ENCODE results near the gene DPM2. TPM values are rescaled to one million over a fixed set of nuclear protein-coding genes. Genes with fewer than 3 reads are reported as not detected.

Gene DPM2, protein sequence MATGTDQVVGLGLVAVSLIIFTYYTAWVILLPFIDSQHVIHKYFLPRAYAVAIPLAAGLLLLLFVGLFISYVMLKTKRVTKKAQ
- 35.6 TPM for polyA plus RNA-seq (ENCODE audit: insufficient read length)
- long read RNA-seq, donor 1, transcript DPM2-203 (3 exons, 928 nt) = minor isoform, 15 of 42 reads
- long read RNA-seq, donor 1, transcript DPM2-201 (4 exons, 1,542 nt) = major isoform, 19 of 42 reads
- long read RNA-seq, donor 1, partial matches to known transcripts = 5 of 42 reads
- long read RNA-seq, donor 1, other reads (novel, unspliced or antisense) = 0 of 42 reads
- long read RNA-seq, donor 2, transcript DPM2-205 (3 exons, 1,662 nt) = minor isoform, 5 of 32 reads
- long read RNA-seq, donor 2, transcript DPM2-201 (4 exons, 1,542 nt) = major isoform, 20 of 32 reads
- long read RNA-seq, donor 2, transcript DPM2-203 (3 exons, 928 nt) = minor isoform, 7 of 32 reads
- long read RNA-seq, donor 2, partial matches to known transcripts = 0 of 32 reads
- long read RNA-seq, donor 2, other reads (novel, unspliced or antisense) = 0 of 32 reads
- long read RNA-seq, donor 3, transcript DPM2-201 (4 exons, 1,542 nt) = major isoform, 19 of 34 reads
- long read RNA-seq, donor 3, transcript DPM2-203 (3 exons, 928 nt) = minor isoform, 8 of 34 reads
- long read RNA-seq, donor 3, partial matches to known transcripts = 5 of 34 reads
- long read RNA-seq, donor 3, other reads (novel, unspliced or antisense) = 0 of 34 reads
- long read RNA-seq, donor 4, transcript DPM2-201 (4 exons, 1,542 nt) = major isoform, 6 of 7 reads
- long read RNA-seq, donor 4, partial matches to known transcripts = 0 of 7 reads
- long read RNA-seq, donor 4, other reads (novel, unspliced or antisense) = 0 of 7 reads
- long read RNA-seq, donor 5, transcript DPM2-205 (3 exons, 1,662 nt) = minor isoform, 8 of 75 reads
- long read RNA-seq, donor 5, transcript DPM2-201 (4 exons, 1,542 nt) = major isoform, 52 of 75 reads
- long read RNA-seq, donor 5, transcript DPM2-203 (3 exons, 928 nt) = minor isoform, 10 of 75 reads
- long read RNA-seq, donor 5, partial matches to known transcripts = 5 of 75 reads
- long read RNA-seq, donor 5, other reads (novel, unspliced or antisense) = 0 of 75 reads
- long read RNA-seq, donor 6, transcript DPM2-203 (3 exons, 928 nt) = minor isoform, 12 of 54 reads
- long read RNA-seq, donor 6, transcript DPM2-205 (3 exons, 1,662 nt) = minor isoform, 5 of 54 reads
- long read RNA-seq, donor 6, transcript DPM2-201 (4 exons, 1,542 nt) = major isoform, 22 of 54 reads
- long read RNA-seq, donor 6, partial matches to known transcripts = 15 of 54 reads
- long read RNA-seq, donor 6, other reads (novel, unspliced or antisense) = 0 of 54 reads
- long read RNA-seq, donor 7, transcript DPM2-201 (4 exons, 1,542 nt) = major isoform, 31 of 67 reads
- long read RNA-seq, donor 7, transcript DPM2-203 (3 exons, 928 nt) = minor isoform, 10 of 67 reads
- long read RNA-seq, donor 7, partial matches to known transcripts = 26 of 67 reads
- long read RNA-seq, donor 7, other reads (novel, unspliced or antisense) = 0 of 67 reads
- long read RNA-seq, donor 8, transcript DPM2-201 (4 exons, 1,542 nt) = major isoform, 7 of 15 reads
- long read RNA-seq, donor 8, partial matches to known transcripts = 0 of 15 reads
- long read RNA-seq, donor 8, other reads (novel, unspliced or antisense) = 0 of 15 reads

DNA sequence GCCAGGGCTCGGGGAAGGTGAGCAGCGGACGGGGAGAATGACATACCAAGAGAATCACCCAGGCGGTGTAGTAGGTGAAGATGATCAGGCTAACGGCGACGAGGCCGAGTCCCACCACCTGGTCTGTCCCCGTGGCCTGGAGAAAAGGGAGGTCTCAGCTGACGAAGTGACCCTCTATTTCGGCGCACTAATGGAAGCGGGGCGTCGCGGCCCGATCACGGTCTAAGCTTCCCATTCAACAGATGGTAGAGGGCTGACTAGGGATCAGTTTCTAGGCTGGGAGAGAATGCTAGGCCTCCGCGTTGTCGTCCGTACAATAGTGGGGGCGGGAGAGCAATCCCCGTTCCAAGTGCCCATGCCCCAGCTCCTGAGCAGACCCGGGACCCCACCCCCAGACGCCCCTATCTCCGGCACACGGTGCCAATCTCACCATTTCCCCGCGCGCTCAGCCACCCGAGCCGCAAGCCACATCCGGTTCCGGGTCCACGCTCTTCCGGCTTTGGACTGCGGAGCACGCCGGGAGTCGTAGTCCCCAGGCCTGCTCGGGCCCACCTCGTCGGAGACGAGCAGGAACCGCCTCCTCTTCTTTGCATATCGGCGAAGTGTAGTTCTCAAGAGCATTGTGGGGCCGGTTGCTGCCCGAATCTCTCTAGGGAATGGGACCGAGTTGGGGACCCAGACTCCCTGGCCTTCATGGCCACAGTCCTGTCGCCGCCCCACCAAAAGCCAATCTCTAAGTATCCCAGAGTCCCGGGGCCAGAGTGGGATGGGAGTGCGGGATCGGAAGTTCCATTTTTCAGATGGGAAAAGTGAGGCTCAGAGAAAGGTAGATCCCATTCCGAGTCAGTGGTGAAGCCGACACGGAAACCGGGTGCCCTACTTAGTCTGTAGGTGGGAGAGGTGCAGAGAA lies at the start of gene DPM2:
Gene DPM2 (minus strand): TSS at position 467 of the 910 bp plus-strand sequence. CDS start 34 bp downstream, at position 433.
- peak; percentile 81 for DNase-seq

DNA sequence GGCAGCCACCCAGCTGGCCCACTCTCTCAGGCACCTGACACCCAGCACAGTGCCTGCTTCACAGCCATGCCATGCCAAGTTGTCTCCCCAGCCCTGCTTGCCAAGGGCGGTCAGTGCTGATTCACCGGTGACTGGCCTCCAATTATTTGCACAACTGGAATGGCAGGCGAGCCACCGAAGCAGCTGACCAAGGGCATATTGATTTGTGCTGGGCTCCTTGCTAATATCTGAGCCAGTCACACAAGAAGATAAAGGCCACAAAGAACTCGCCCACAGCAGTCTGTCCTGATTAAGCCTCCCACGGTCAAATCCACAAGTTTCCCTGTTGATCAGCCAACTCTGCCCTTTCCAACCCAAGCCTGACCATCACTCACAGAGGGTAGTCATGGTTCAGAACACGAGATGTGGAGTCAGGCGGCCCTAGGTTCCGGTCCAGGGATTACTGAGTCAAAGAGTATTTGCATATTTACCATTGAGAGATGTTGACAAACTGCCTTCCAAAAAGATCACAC lies 49.5 kb upstream of the DPM2 start:
- no peak for DNase-seq

DNA sequence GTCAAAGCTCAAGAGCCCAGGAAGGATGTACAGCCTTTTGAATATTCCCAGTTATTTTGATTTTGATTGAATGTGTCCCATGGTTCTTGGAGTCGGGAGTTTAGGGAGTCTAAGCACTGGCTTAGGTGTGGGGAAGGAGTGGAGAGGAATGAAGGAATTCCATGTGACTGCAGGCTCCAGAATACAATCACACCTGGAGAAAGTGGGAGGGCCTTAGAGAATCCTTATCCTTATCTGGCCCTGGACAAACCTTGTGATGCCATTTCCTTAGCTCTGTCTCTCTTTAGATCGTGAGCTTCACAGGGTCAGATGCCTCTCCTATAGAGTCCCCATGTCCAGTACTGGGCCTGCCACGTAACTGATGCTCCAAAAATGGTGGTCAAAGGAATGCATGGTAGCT lies 47.4 kb upstream of the DPM2 start:
- DNase-seq = no peak

DNA sequence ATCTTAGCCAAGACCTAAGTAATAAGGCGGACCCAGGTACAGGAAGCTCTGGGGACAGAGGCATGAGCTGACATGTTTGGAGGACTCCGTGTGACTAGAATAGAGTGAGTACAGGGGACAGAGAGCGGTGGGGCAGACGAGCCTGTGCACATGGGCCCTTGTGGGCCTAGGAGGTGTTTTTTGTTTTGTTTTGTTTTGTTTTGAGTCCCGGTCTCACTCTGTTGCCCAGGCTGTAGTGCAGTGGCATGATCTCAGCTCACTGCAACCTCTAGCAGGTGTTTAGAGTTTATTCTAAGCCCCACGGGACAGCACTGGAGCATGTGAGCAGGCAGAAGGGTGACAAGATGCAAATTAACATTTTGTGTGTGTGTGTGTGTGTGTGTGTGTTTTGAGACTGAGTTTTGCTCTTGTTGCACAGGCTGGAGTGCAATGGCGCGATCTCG lies 46.2 kb upstream of the DPM2 start:
- no peak for DNase-seq

DNA sequence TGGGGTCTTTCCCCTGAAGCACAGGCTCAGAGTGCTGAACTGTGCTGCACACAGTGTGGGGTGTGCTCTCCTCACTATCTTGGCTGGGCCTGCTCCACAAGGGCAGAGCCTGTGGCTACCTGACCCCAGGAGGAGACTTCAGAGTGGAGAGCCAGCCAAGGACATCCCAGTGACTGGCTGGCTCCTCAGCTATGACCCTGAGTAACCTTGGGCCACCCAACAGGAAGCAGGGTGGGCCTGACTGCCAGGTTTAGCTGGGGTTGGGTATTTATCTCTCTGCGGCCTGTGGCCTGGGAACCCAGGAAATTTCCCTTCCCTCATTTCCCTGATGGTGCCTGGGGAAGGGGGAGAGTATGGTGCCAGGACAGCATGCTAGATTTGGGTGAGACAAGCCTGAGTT lies 45.3 kb upstream of the DPM2 start:
- no peak for DNase-seq

DNA sequence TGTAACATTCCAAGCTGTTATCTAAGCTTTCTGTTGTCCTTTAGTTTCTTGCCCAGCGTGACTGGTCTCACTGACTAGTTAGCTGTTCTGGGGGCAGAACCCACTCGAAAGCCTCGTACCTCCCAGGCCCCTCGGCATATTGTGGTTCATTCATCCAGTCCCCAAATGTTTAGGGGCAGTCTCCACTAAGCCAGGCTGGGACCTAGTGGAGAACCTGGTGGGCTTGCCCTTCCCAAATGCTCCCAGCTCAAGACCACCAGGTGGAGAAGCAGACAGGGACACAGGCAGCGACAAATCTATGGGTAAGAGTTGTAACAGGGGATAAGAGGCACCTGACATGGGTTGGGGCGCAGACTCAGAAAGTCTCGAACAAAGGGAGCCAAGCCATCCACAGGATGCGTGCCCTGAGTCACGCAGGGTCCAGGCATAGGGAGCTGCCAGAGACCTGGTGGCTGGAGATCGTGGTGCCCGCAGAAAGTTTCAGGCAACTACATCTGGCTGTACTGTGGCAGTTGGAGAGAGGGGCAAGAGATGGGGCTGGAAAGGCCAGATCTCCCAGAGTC lies 44.0 kb upstream of the DPM2 start:
- DNase-seq = no peak

DNA sequence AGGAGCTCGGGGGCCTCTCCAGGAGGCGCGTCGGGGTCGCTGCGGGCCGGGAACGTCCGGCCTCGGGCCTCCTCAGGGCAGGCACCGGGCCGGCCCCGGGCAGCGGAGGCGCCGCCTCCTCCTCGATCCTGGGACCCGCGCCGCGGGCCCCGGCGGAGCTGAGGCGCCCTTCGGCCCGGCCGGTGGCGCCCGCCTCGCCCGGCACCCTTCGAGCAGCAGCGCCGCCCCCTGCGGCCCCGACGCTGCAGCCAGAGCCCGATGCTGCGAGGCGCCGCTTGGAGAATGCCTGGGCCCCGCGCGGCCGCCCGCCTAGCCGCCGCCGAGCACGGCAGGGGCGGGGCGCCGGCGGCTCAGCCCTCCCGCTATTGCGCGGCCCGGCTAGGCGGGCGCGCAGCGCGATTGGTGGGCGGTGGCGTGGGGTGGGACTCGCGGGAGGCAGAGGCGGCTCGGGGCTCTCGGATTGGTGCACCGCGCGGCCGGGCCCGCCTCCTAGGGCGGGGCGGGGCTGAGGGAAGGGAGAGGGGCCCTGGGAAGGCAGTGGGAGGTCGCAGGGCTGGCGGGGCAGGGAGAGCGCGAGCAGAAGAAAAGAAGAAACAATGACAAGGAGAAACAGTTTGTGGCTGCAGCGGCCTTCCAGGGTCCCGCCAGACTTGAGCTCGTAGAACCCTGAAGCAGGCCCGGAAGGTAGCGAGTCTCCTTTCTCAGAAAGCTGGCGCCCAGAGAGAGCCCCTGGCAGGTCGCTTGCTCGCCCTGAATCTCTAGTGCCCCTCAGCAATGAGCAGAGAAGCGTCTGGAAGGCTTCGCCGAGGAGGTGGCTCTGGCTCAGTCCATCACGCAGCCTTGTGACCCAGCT lies 43.3 kb upstream of the DPM2 start, which contains the start of gene EEIG1:
Gene EEIG1 (minus strand): TSS at position 284 of the 853 bp plus-strand sequence. CDS start 852 bp downstream, outside the sequence.
- peak; percentile 94 for DNase-seq

DNA sequence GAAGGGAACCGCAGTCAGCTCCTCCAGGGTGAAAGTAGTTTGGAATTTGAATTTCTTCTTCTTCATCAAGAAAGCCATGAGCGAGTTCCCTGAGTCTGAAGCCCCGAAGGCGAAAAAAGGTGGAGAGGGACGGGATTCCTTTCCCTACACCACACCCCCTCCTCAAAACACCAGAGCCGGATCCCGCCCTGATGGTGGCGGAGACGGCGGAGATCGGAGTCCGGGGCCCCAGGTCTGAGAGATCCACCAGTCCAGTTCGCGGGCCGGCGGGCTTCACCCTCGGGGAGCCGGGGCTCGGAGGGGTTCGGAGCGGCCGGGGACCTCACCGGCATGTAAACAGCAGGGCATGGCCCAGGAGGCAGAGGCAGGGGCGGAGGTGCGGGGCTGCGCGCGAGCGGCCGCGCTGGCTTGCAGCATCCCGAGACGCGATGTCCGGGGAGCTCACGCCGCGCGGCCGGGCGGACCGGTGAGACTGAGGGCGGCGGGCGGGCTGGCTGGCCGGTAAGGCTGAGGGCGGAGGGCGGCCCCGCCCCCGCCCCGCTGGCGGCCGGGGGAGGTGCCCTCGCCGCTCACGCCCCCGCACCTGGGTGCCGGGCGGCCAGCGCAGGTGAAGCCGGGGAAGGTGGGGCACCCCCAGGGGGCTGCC lies 42.5 kb upstream of the DPM2 start:
- no peak for DNase-seq

DNA sequence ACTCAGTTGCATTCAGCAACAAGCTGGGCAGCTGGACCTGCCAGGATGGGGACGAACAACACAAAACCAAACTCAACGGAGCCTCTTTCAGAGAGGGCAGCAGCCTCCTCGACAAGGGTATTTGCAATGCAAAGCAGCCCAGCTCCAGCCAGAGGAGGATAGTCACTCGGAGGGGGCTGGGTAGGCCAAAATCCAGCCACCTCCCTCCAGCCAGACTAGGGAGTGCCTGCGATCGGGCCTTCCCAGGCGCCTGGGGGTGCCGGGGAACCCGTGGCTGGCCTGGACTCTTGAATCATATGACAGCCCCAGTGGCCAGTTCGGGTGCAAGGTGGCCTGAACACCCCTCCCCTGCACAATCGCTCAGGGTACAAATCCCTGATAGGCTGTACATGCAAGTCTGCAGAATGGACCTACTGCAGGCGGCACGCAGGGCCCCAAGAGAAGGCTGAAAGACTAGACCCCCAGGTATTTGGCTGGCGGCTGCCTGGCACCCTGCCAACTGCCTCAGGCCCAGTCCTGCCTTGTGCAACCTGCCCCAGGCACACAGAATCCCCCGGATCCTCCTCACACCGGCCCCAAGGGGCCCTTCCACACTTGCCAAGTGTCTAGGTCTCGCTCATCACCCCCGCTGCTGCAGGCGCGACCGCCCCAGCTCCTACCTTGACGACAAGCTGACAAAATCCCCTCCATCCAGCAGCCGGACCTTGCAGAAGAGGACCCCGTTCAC lies 41.8 kb upstream of the DPM2 start:
- no peak for DNase-seq

DNA sequence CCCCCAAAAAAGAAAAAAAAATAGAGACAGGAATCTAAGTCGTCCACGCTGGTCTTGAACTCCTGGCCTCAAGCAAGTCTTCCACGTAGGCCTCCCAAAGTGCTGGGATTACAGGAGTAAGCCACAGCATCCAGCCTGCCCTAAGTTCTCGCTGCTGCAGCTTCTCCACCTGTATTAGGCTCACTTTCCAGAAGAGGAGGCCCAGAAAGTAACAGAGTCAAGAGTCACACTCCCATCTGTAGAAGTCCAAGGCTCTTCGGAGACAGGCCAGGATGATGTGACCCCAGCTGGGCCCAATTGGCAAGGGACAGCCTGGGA lies 41.3 kb upstream of the DPM2 start:
- DNase-seq = no peak

DNA sequence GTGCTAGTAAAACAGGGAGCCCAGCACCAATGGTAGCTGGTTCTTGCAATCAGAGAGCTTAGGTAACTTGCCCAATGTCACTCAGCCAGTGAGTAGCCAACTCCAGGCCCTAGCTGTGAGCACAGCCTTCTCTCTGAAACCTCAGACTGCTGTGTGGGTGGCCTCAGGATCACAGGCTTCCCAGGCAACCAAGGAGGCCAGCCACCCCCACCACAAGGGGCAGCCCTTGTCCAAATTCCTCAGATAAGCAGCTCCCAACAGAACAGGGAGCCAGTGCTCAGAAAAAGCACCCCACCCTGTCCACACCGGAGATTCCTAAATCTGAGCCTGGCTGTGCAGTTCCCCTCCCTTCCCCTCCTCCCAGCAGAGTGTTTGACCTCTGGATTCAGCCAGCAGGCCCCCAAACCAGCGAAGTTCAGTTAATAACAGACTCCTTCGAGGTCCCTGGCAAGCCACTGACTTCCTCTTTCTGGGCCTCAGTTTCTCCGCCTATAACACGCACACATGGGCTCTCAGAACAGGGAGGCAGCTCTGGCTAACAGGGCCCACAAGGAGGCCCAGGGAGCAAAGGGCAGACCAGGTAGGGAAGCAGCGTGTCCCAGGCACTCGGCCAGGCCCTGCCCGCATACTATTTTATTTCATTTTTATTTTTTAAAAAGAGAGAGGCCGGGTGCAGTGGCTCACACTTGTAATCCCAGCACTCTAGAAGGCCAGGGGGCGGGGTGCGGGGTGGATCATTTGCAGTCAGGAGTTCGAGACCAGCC lies 40.4 kb upstream of the DPM2 start:
- no peak for DNase-seq

DNA sequence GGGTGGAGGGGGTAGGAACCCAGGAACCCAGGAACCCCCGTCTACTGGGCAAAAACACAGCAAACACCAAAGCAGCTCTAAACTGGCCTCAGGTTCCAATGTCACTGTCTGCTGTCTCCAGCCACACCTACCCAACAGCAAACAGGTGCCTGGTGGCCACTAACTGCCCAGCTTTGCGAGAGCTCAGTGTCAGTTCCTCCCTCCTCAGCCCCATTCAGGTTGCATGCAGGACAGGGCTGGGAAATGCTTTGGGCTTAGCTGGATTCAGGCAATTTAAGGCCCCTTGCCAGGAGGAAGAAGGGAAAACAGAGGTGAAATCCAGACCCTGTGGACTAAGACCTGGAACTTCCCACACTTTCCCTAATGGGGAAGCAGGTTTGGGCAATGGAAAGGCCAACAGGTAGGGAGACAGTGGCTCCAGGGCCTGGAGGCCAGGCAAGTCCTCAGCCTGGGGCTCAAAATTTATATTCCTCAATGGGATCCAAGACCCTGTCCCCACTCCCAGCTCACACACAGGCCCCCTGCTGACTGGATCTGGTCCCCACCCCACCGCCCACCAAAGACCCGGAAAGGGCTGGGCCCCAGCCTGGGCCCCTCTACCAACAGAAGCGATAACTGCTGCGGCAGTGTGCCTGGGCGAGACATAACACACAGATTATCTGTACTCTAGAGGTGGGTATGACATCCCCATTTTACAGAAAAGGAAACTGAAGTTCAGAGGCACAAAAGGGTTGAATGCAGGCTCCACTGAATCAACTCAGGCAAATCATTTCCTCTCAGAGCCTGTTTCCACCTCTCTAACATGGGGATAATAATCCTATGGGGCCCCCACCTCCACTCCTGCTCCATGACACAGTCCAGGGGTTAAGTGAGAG lies 39.6 kb upstream of the DPM2 start:
- no peak for DNase-seq

DNA sequence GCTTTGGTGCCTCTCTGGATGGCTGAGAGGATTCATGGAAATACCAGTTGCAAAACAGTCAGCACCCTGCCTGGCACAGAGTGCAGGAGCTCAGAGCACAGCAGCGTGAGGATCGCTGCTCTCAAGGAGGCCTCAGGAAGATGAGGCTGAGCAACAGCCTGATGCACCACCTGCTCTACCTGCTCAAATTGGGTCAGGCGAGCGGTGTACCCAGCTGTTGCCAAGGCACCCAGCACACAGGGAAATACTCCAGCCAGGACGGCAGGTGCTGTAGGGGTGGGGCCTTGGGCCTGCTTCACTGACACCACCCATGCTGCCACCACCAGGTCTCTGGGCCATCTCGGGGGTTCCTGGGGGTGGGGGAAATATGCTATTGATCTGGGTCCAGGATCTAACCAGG lies 38.8 kb upstream of the DPM2 start:
- no peak for DNase-seq

DNA sequence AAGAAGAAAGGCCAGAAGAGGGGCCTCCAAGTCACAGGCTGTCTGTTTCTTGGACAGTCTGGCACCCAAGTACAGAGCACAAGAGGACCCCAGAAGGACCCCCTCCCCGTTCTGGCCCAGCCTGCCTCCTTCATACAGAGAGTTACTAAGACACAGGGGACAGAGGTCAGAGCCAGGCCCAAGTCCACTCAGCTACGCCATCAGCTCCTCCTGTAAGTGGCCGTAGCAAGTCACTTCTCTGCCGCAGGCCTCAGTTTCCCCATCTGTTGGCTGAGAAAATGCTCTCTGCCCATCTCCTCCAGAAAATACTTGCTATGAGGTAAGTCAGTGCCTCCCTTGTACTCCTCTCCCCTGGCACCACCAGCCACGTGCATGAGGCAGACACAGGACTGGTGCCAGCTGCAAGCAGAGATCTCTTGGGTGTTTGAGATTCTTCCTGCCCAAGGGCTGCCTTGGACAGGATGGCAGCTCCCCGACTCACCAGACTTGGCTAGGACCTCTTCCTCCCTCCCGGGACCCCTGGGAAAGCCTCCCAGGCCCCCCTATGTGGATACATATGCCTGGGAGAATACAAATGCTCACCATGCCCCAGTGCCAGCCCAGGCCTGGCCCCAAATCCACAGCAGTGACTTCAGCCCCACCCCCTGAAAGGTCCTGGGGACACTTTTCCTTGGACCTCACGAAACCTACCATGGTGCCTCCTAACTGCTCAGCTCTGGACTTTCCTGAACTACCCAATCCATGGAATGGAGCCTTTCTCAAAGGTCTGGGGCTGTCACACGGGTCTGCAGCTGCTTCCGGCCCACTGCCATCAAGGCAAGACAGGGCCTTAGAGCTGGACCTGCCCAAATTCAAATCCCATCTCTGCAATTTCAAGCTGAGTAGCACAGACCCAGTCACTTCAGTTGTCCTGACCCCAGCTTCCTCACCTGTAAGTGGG lies 38.0 kb upstream of the DPM2 start:
- no peak for DNase-seq
